ENCODE results near the gene TEX22.

The TEX22 gene

GRCh38 chr14:105422695-105423487, 24.6 kb downstream of the TEX22 start:
- H3K4me3 ChIP-seq (ENCODE audit: low read depth in 1 of 2, low read length in 1 of 2), result no peak overlapping the region
- TF ChIP-seq CTCF (IDR thresholded peaks at IDR 0.05), result no peak
- H3K9me3 ChIP-seq, result no peaks in the 10 kb centered on the region
- H3K27me3 ChIP-seq, result peaks cover 23% of the 10 kb centered on the region
- H3K4me1 ChIP-seq (ENCODE audit: control insufficient read depth in 1 of 2, insufficient read depth in 1 of 2, low read depth in 1 of 2, low read length in 1 of 2), result peaks cover 8 to 23% of the 10 kb centered on the region in 2 experiments
- H3K36me3 ChIP-seq, result no peaks in the 10 kb centered on the region
- H3K27ac ChIP-seq, result no peak overlapping the region

- no peak overlapping the region for H3K4me3 ChIP-seq (ENCODE audit: low read depth in 1 of 2, low read length in 1 of 2)
- peaks cover 8 to 23% of the 10 kb centered on the region in 2 experiments for H3K4me1 ChIP-seq (ENCODE audit: control insufficient read depth in 1 of 2, insufficient read depth in 1 of 2, low read depth in 1 of 2, low read length in 1 of 2)
- H3K9me3 ChIP-seq, result no peaks in the 10 kb centered on the region
- no peaks in the 10 kb centered on the region for H3K36me3 ChIP-seq
- TF ChIP-seq CTCF (IDR thresholded peaks at IDR 0.05), result no peak
- peaks cover 16% of the 10 kb centered on the region for H3K27me3 ChIP-seq
- H3K27ac ChIP-seq, result no peak overlapping the region
Measured at GRCh38 chr14:105423488-105424195, 25.3 kb downstream of the TEX22 start.

GRCh38 chr14:105424861-105425260, 26.5 kb downstream of the TEX22 start:
- Histone ChIP-seq H3K4me1 (ENCODE audit: control insufficient read depth in 1 of 2, insufficient read depth in 1 of 2, low read depth in 1 of 2, low read length in 1 of 2) (peaks cover 8 to 19% of the 10 kb centered on the region in 2 experiments), H3K9me3 (no peaks in the 10 kb centered on the region), H3K27ac (no peak overlapping the region), H3K36me3 (no peaks in the 10 kb centered on the region), H3K4me3 (ENCODE audit: low read depth in 1 of 2, low read length in 1 of 2) (no peak overlapping the region), H3K27me3 (peaks cover 7% of the 10 kb centered on the region)
- TF ChIP-seq CTCF (IDR thresholded peaks at IDR 0.05), result no peak

GRCh38 chr14:105425823-105426247, 27.5 kb downstream of the TEX22 start:
- no peak overlapping the region for H3K4me3 ChIP-seq (ENCODE audit: low read depth in 1 of 2, low read length in 1 of 2)
- H3K27ac ChIP-seq, result no peak overlapping the region
- no peaks in the 10 kb centered on the region for H3K9me3 ChIP-seq
- H3K27me3 ChIP-seq, result peaks cover under 1% of the 10 kb centered on the region
- TF ChIP-seq CTCF (IDR thresholded peaks at IDR 0.05), result no peak
- peaks cover 2 to 11% of the 10 kb centered on the region in 2 experiments for H3K4me1 ChIP-seq (ENCODE audit: control insufficient read depth in 1 of 2, insufficient read depth in 1 of 2, low read depth in 1 of 2, low read length in 1 of 2)
- H3K36me3 ChIP-seq, result no peaks in the 10 kb centered on the region

- H3K27me3 ChIP-seq, result no peaks in the 10 kb centered on the region
- TF ChIP-seq CTCF (IDR thresholded peaks at IDR 0.05), result no peak
- no peak overlapping the region for H3K4me3 ChIP-seq (ENCODE audit: low read depth in 1 of 2, low read length in 1 of 2)
- no peaks in the 10 kb centered on the region for H3K36me3 ChIP-seq
- H3K9me3 ChIP-seq, result no peaks in the 10 kb centered on the region
- H3K27ac ChIP-seq, result no peak overlapping the region
- H3K4me1 ChIP-seq (ENCODE audit: control insufficient read depth in 1 of 2, insufficient read depth in 1 of 2, low read depth in 1 of 2, low read length in 1 of 2), result peaks cover 0 to 4% of the 10 kb centered on the region in 2 experiments
Measured at GRCh38 chr14:105426416-105427130, 28.2 kb downstream of the TEX22 start.

Data from neutrophil (primary cell).